IPS-NIHi7 (cell line): ENCODE measurements around the gene NDRG4.
A peak's percentile ranks its signal among the peaks of the same experiment; 100 is the strongest.

Experiments
- DNase-seq: peaks from one replicate; pipeline ENCODE4 v3.0.0; 2012; ENCODE audit warnings: mixed read lengths; ENCODE audit errors: extremely low spot score

The NDRG4 gene

DNA sequence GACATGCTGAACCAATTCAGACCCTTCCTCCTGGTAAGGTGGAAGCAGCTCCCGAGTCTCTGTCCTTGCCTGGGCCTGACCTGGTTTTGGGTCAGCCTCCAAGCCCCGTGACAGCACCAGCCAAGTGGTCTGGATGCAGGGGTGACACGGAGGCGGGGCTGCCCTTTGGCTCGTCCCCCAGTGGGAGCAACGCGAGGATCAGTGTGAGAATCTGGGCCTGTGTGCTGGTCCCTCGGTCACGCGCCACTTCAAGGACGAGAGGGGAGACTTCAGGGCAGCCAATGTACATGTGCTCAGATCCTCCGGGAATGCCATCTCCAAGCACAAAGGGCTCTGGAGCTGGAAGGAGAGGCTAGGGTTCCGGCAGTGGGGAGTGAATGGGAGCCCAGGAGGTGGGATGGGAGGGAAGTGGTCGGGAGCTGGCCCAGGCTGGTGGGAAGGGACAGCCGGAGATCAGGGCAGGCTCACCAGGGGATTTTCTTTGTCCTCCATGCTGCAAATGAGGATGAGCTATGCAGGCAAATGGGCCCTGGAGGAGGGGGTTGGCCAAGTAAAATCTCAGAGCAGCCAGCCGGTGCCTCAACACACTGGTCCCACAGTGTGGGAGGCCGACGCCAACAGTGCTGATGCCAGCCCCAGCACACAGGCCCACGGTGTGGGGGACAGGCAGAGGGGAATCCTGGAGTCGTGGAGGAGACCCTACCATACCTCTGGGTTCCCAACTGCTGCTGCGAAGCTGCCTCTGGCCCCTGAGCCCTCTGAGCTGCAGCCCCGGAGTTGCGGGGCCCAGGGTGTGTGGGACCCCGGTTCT is 4.2 kb upstream of the NDRG4 start:
- DNase-seq: no peak

DNA sequence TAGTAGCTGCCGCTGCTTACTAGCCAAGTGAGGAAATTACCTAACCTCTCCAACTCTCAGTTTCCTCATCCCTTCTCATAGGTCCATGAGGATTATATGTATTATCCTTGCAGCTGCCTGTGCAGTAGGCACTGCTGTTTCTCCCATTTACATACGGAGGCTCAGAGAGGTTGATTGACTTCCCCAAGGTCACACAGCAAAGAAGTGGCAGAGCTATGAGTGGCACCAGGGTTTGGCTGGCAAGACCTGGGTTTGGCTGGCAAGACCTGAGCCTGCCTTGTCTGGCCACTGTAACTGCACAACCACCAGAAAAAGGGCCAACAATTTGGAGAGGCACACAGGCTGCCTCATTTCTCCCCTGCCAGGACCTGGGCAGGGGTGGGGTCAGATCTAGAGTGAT is 2.5 kb upstream of the NDRG4 start:
- DNase-seq: no peak

- no peak for DNase-seq
Observed at GRCh38 chr16:58497935-58498334, 2.0 kb upstream of the NDRG4 start.

- DNase-seq: no peak
Observed at GRCh38 chr16:58498341-58499091, 1.4 kb upstream of the NDRG4 start.

GRCh38 chr16:58499092-58499511 is 841 bp upstream of the NDRG4 start:
- DNase-seq: no peak

GRCh38 chr16:58500430-58501241 is 693 bp downstream of the NDRG4 start:
- peak; percentile 50 for DNase-seq

DNA sequence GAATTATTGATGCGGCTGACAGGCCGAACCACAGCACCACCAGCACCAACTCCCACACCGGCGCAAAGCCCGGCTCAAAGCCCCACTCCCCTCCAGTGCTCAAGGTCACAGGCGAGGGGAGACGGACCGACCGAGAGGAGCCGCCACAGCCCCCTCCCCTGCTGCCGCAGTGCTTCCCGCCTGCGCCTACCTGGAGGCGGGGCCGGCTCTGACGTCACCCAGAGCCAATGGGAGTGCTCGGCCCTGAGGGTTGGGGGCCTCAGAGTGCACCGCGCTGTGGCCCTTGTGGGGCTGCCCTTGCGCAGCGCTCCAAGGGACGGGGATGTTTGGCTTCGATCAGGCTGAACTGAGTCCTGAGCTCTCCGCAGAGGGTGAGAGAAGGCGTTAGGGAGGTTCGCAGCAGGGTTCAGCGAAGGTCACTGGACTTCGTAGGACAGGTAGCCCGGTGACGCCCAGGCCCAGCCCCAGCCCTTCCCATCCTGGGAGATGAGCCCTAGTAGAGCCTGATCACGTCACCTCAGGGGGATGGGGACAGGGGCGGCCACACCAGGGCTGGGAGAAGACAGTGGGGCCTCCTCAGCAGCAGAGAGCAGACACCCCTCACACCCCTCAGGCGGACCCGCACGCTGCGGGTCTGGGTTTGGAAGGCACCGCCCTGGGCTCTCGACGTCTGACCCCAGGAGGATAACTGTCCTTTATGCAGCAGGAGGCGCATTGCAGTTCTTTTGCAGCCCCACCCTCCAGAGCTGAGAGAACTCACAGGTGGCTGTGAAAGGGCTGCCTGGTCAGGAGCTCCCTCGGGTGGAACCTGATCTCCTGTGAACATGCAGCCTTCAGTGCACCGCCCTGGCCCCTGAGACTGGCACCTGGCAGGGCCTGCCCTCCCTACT is 1.5 kb downstream of the NDRG4 start:
- DNase-seq: peak; percentile 86

DNA sequence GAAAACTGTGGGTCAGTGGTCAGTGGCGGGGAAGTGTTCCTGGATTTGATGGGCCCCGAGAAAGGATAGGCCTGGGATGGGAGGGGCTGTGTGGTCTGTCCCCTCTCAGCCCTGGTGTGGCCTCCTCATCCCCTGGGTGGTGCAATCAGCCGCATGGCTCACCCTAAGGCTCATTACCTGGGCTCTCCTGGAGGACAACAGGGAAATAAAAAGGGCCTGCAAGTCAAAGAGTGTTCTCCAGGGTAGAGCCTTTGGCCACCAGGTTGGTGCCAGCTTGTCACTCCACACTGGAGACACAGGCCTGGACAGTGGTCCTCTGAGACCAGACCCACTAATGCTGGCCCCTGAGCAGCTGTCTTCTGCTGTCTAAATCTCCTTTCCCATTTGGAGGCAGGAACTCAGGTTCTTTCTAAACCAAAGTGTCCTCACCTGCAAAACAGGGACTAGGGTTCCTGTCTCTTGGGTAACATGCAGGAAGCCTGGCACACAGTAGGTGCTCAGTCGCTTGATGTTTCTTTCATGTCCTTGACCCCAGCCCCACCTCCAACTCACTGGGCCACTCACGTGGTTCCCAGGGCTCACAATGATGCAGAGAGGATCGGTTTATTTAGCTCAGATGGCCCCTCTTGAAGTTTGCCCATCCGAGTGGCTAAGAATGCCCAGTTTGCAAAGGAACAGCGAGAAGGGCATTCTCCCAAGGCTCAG is 2.4 kb downstream of the NDRG4 start:
- DNase-seq: no peak

- no peak for DNase-seq
Observed at GRCh38 chr16:58503166-58503862, 3.4 kb downstream of the NDRG4 start.

- no peak for DNase-seq
Observed at GRCh38 chr16:58503863-58504688, 4.1 kb downstream of the NDRG4 start.

DNA sequence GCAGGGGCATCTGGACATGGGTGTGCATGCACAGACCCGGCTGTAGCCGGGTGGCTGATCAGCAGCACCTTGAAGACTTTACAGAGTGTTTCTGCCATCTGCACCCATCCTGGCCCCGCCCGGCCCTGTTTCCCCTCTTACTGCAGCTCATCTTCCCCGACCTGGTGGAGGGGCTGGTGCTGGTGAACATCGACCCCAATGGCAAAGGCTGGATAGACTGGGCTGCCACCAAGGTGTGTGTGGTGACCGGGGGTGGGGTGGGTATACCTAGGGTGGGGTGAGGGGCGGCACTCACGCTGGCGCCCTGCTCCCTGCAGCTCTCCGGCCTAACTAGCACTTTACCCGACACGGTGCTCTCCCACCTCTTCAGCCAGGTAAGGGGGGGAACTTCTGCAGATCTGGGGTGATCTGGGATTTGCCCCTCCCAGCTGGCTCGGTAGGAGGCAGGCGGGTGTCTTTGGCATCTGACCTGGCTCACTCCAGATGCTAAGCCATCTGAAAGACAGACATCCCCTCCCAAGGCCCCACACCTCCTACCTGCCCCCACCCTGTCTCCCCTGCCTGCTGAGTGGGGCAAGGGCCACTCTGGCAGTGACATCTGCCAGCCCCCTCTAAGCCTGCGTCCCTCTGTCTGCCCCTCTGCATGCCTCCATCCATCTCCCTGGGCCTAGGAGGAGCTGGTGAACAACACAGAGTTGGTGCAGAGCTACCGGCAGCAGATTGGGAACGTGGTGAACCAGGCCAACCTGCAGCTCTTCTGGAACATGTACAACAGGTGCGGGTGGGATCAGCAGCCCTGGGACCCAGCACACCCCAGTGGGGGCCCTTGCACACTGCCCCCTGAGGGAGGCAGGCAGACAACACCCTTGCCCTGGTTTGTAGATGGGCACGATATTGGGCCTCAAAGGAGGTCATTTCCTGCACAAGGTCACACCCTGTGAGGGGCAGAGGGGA is 6.6 kb downstream of the NDRG4 start:
- DNase-seq: no peak

DNA sequence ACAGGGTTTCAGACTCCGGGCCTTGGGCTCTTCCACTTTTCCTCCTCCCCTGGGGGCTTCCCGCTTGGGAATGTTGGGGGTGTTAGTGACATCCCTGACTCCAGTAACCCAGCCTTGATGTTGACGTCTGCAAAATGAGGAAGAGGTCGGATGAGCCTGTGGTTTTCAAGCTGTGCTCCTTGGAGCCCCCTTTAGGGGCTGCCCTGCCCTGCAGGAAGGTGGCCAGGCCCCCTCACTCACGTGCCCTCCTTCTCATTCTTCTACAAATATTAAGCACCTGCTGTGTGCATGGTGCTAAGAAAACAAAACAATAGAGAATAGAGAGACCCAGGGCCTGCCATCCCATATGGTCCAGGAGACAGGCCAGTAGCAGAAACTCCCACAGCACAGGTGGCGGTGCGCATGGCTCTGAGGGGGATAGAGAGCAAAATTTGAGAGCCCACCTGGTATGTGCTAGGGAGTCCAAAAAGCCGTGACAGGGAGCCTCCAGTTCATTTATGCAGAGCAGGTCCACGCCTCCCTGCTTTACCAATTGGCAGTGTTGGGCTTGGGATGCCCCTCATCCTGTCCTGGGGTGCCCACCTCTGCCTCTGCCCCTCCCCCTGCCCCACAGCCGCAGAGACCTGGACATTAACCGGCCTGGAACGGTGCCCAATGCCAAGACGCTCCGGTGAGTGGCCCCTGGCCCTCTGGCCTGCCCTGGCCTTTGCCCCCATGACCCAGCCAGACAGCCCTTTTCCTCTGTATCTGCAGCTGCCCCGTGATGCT is 7.4 kb downstream of the NDRG4 start:
- DNase-seq: no peak

DNA sequence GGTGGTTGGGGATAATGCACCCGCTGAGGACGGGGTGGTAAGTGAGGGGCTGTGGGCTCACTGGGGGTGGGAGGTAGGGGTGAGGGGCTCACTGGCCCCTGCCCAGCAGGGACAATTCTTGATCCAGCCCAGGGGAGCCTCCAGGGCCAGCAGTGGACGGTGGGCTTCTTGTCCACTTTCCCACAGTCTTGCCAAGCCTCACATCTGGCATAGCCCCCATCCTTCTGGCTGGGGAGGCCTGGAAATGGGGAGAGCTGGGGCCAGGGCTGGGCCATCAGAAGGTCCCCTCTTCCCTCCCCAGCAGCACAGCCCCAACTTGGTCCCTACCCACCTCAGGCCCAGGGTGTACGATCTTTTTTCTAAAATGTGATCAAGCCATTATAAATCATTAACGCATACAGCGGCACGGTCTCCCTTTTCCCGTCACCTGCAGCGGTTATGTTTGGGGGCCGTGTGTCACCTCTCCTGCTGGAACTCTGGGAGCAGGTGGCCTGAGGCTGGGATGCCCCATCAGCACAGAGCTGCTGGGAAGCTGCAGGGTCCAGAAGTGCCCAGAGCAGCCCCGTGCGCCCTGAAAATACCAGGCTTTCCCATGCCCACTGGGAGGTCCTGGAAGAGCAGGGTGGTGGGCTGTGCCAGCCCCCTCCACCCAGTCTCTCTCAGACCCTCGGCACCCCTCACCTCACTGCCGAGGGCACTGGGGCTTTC is 8.2 kb downstream of the NDRG4 start:
- no peak for DNase-seq

GRCh38 chr16:58508671-58509251 is 8.8 kb downstream of the NDRG4 start:
- no peak for DNase-seq

GRCh38 chr16:58509256-58510096 is 9.5 kb downstream of the NDRG4 start:
- DNase-seq: no peak
